ENCODE data around the gene TRIM68.

GRCh38 chr11:4577761-4578160 lies 30.3 kb downstream of the TRIM68 start:
- no peak for TF ChIP-seq CTCF (IDR thresholded peaks at IDR 0.05 in 8 of 11, conservative IDR thresholded peaks at IDR 0.05 in 3 of 11)
- no peak for TF ChIP-seq POLR2A (IDR thresholded peaks at IDR 0.05)
- no peak for TF ChIP-seq POLR2AphosphoS5 (IDR thresholded peaks at IDR 0.05)

Data from spleen (tissue), 7 donors.